GM23248 (cell line): Measurements from ENCODE around the gene EIF4A3.

ENCODE experiments used
- EZH2 ChIP-seq: fragments of 200-600 bp; sonication (generic); IDR thresholded peaks from 2 replicates; pipeline ENCODE4 v1.6.1; 2018; ENCODE audit warnings: antibody characterized with exemption, mild to moderate bottlenecking; ENCODE audit not compliant: insufficient read depth, poor library complexity, severe bottlenecking
- EZH2phosphoT487 ChIP-seq: fragments of 200-600 bp; sonication (generic); IDR thresholded peaks from 2 replicates; pipeline ENCODE4 v1.6.1; 2018; ENCODE audit warnings: antibody characterized with exemption, moderate library complexity, mild to moderate bottlenecking, low read depth; ENCODE audit not compliant: insufficient read depth

DNA sequence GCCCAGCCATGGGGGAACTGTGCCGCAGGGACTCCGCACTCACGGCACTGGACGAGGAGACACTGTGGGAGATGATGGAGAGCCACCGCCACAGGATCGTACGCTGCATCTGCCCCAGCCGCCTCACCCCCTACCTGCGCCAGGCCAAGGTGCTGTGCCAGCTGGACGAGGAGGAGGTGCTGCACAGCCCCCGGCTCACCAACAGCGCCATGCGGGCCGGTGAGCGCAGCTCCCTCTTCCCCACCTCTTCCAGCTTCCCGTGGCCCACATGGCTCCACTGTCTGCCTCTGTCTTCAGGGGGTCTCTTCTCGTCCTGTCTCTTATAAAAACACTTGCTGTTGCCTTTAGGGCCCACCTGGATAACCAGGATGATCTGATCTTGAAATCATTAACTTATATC is 34.5 kb upstream of the EIF4A3 start:
- TF ChIP-seq EZH2 (no peak), EZH2phosphoT487 (no peak)
